HG02852 (cell line): ENCODE data around the gene MILR1.

Source experiments
- ATAC-seq: cut with Tn5 transposase; IDR thresholded peaks from one replicate; pipeline ENCODE4 v1.9.1; 2021; ENCODE audit warnings: mild to moderate bottlenecking, moderate library complexity; ENCODE audit not compliant: unreplicated experiment

The MILR1 gene

DNA sequence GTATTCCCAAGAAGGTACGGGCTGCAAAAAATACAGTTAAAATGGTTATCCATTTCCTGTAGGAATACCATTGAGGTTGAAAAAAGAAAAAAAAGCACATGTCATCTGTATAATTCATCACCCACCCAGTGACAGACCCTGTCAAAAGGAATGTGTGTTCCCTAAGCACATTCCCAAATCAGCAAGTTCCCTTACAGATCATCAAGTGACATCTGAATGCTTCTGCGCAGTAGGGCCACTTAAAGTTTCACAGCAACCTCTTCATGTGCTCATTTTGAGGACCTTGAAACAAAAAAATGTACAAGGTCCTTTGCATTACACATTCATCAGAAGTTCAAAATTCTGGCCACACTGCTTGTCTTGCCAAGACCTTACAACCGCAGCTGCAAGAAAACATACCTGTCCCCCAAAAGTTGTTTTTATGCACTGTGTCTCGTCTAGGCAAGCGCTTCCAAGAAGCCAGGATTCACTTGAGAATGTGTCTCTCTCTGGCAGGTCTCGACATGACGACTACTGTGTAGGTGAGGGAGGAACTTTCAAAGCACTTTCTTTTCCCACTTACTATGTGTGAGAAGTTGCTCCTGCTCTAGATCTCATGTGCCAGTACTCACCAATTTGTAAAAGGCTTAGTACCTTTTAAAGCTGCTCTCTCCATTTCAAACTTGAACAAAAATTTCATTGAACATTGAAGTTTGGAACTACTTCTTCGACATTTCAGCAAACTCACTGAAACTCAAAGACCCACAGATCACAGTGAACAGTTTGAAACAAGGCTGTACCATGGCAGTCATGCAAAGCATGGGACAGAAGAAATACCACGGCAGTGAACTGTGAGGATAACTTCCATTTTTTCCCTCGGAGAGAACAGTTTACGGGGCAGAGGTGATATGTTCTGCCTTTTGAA, 52.2 kb downstream of the MILR1 start:
- ATAC-seq, result no peak

DNA sequence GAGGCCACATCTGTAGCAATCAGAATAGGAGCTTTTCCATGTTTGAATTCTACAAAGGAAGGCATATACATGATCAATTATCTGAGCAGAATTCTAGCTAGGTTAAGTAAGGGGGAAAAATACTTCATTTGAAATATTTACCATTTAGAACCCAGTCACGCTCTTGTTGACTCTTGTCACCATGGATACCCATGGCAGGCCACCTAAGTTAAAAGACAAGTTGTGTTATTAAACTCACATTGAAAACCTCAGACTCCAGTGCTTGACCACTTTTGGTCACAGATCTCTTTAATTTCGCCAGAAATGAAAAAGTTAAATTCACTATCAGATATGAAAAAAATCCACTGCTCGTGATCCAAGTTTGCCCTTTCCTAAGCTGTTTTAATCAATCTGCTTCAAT, 53.1 kb downstream of the MILR1 start:
- no peak for ATAC-seq

DNA sequence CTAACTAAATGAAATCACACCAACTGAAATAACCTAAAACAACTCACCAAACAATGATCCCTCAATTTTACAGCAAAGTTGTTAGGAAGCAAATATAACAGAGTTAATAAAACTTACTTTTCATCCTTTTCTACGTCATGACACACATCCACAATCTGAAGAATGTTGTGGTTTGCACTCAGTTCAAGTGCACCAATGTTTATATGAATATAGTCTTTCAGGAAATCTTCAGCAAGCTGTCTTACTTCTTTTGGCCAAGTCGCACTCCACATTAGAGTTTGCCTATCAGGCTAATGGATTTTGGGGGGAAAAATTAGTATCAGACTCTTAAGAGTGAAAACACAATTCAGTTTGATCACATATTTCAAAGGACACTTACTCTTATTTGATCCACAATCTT, 53.9 kb downstream of the MILR1 start:
- ATAC-seq, result no peak

DNA sequence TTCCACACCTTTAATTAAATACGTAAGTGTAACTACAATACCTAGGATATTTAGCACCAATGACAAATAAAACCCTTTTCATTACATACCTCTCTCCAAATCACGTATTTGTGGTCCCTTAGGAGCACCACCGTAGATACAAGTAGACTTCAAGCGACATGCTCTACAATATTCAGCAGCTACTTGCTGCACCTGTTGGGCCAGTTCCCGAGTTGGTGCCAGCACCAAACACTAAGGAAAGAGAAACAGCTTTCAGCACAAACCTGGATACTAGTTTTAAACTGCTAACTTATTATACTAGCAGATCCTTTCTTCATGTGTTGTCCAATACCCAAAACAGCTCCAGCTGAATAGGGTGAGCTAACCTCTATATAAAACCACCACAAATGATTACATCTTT, 54.4 kb downstream of the MILR1 start:
- ATAC-seq, result no peak

DNA sequence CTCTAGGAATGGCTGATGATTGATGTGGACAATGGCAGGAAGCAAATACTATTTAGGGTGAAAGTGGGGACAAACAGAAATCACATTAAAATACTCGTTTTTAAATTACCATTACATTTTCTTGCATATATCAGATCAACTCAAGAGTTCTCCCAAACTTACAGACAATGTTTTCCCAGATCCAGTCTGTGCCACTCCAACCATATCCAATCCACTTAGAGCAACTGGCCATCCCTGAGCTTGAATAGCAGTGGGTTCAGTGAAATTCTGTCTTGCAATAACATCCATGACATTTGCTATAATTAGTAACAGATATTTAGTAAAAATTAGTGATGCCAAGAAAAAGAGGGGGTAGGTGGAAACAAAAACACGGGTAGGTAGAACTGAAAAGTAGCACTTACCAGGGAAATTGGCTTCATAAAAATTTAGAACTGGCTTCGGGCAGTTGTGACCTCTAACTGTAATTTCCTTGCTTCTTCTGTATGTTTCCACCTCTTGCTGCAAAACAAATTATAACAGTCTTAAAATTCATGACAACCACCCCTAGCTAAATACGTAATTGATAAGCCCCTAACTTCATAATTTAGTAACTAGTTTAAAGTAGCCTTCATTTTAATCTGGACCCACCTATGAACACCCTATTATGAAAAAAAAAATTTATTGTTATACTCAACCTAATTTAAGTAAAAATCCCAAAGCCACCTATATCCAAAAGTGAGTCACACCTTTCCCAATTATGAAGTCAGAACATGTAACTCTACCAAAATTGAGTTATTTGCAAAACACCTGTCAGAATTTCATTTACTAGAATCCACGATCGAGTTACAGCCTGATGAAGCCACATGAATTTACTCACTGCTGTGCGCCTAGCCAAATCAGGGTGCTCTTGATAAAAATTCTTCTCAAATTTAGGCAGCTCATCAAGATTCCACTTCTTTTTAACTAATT, 55.2 kb downstream of the MILR1 start:
- ATAC-seq, result no peak

DNA sequence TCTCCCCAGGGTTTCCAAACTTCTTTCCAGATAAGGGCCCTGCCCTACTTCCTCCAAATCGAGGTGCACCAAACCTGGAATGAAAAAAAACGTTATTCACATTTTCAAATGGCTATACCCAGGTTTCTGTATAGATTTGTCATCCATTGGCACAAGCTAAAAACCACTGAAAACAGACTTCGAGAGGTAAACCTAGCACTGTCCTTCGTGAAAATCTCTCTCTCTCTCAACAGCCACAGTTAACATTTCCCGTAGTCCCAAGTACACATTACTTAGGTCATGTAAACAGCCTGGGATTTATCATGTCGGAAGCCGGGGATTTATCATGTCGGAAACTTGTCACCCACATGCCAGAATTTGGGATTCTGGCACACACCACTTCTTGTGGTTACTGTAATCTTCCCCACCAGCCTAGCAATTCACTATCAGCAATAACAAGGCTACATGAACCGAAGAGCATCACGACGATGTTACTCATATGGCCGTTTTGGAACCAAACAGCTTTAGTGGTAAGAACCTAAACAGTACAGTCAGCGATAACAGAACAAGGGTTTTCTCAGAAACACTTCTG, 55.9 kb downstream of the MILR1 start:
- ATAC-seq, result no peak

DNA sequence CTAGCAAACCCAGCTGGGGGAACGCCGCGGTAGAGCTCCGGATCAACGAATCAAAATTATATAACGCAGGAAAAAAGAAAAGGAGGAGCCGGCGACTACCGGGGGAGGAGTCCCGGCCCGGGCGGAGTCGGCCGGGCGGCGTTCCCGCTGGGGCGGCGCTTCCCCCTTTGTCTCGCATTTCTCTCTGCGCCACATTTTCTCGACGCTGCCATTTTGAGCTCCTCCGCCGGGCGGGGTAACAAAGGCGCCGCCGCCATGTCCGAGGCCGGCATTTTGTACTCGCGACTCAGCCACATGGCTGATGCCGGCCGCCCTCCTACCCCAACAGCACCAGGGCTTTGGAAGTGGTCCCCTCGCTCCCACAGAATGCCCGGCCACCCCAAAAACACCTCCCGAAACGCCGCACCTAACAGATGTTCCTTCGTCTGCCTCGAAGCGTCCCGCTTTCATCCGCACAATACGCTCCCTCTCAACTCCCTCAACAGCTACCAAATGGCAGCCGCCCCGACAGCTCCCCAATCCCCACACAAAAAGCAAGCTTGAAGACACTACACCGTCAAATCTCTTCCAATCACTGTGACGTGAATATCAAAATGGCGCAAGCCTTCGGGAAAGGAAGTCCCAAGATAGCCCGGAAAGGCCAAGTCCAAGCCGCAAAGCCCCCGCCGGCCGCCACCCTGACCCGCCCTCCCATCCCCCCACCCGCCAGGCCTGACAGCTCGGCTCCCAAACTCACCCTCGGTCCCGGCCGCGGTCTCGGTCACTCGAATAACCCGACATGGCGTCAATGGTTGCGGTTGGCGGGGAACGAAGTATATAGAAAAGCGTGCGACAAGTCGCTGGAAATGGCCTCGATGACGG, 56.7 kb downstream of the MILR1 start:
- peak; percentile 27 for ATAC-seq

DNA sequence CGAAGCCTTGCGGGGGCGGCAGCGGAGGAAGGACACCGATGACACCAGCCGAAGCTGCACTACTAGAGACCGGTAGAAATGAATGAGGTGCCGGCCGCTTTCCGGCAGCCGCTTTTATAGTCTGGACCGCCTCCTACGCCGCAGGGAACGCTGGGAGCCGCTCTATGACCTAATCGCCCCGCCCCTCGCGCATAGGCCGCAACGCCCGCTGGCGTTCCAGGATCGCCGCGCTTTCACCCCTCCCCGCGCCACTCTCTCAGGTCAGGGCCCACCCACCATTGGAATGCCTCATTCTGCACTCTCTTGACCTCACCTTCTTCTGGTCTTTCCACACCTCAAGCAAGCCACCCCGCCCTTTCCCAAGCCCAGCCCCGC, 57.3 kb downstream of the MILR1 start, which contains the start of gene DDX5:
Gene DDX5 (minus strand): TSS at position 89 of the 375 bp plus-strand sequence. CDS start 170 bp downstream, outside the sequence.
- ATAC-seq, result no peak

DNA sequence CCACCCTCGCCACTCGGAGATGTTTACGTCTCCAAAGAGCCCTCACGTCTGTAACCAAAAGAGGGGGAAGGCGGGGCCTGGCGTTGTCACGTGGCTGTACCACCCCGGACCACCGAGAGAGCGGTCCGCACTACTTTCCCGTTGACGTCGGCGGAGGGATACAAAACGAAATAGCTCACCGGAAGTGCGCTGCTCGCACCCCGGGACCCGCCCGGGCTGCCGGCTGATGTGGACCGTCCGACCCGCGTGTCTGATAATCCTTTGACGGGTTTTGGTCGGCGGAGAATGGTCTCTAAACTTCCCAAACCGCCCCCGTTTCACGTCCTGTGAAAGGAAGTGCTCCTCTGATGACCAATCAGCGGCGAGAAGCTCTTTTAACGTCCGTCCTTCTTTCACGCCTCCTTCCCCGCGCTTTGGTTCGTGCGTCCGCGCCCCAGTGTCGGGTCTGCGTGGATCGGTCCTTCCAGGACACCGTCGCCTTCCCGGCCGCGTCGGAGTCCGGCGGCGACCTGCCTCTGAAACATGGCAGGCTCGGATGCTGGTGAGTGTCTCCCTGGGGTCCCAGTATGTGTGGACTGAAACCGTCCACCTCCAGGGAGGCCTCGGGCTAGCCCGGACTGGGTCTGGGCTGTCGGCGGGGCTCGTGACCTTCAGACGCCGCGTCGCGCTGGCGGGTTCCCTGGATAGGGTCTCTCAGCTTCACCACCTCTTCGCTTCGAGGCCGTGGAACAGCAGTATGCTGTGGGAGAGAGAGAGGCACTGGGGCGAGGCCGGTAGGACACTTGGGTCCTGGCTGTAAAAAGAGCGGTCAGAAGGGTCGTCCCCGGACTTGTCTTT, 57.9 kb downstream of the MILR1 start, which contains the start of gene CEP95:
Gene CEP95 (plus strand): TSS at position 402 of the 837 bp plus-strand sequence. CDS start 121 bp downstream, at position 523.
- ATAC-seq, result peak; percentile 52

DNA sequence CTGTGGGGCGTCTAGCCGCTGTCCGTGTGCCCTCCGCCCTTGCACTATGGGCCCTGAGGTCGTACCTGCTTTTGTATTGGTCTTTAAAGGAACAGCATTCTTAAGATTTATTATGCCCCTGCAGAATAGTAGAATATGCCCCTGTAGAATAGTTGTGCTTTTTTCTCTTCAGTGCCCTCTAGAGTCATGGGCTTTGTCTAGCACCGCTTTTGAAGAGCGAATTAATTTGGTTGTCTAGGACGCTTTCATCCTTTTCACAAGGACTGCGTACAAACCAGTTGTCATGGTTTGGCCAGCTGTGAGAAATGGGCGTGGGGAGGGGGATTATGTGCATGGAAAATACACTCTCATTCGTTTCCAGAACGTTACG, 58.5 kb downstream of the MILR1 start:
- peak; percentile 20 for ATAC-seq

DNA sequence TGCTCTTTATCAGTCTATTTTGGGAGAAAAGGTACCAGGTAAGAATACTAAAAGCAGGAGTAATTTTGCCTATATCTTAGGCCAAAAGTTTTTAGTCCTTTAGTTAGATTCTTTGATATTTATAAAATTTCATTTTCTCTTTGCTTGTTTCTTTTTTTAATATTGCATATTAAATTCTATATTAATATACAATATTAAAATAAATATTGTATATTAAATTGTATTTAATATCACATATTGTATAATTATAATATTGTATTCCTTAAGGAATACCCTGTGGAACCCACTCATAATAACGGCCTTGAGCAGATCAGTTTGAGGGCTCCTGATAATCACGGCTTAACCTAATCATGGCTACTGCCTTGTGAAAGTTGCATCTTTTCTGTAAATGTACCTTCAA, 59.8 kb downstream of the MILR1 start:
- no peak for ATAC-seq

DNA sequence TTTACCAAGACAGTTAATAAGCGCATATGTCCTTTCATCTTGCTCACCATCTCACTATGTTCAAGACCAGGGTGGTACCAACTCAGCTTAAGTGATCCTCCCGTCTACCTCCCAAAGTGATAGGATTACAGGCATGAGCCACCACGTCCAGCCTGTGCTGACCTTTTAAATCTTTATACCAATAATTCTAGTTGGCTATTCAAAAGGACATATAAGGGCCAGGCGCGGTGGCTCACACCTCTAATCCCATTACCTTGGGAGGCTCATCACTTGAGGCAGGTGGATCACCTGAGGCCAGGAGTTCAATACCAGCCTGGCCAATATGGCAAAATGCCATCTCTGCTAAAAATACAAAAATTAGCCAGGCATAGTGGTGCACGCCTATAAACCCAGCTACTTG, 60.3 kb downstream of the MILR1 start:
- no peak for ATAC-seq

DNA sequence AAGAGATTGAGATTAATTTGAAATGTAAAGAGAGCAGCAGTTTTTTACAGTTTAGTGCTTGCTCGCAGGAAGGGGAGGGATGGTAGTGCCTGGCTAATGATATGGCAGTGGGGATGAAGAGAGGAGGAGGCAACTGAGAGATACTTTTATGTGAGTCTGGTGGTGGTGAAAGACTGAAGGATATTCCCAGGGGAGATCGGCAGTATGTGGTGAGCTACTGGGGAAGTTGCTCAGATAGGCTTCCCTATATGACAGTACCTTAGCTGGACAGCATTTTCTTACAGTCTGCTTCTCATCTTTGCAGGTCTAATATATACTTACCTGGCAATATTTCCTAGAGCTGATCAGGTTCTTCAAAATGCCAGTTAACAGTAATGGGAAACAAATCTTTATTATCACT, 66.5 kb downstream of the MILR1 start:
- ATAC-seq, result no peak

DNA sequence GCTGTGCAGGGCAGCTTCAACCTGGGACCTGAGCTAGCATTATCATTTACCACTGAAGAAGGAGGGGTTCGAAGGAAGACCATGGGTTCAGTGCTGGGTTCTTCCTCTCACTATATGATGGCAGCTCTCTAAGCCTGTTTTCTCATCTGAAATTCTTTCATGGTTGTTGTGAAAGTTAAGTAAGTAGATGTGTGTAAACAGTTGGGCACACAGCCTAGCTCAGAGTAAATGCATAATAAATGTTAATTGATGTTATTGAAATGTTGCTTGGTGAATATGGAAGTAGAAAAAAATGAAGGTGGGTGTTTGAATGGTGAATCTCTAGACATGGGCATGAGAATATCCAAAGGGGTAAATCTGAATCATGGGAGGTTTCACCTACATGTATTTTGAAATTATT, 66.9 kb downstream of the MILR1 start:
- ATAC-seq, result no peak
